Panc1 (cell line): ENCODE measurements around the gene ADAM10.

Experiments
- CTCF ChIP-seq: fragments of 450-650 bp; IDR thresholded peaks from 2 replicates; pipeline ENCODE4 v1.5.1; 2017; ENCODE audit warnings: mild to moderate bottlenecking
- POLR2AphosphoS5 ChIP-seq: IDR thresholded peaks from 2 replicates; pipeline ENCODE4 v1.6.1; 2012; ENCODE audit warnings: mild to moderate bottlenecking, low read depth, low read length, moderate library complexity
- SIN3A ChIP-seq: IDR thresholded peaks from 2 replicates; pipeline ENCODE4 v1.6.1; 2012; ENCODE audit warnings: low read depth, mild to moderate bottlenecking, low read length, moderate library complexity, borderline replicate concordance; ENCODE audit not compliant: insufficient read depth
- TCF7L2 ChIP-seq: IDR thresholded peaks from 2 replicates; pipeline ENCODE4 v1.6.1; 2011; ENCODE audit warnings: mild to moderate bottlenecking, low read depth, low read length, inconsistent platforms
- TF ChIP-seq, protein P1 (sequence below), 2 experiments: IDR thresholded peaks; 2 replicates each; pipeline ENCODE4 v1.6.1; 2011 to 2012; ENCODE audit warnings: low read depth in 2 of 2, control low read depth in 1 of 2, low read length in 1 of 2, mild to moderate bottlenecking in 1 of 2, moderate library complexity in 1 of 2; ENCODE audit not compliant: insufficient read depth in 1 of 2

DNA sequence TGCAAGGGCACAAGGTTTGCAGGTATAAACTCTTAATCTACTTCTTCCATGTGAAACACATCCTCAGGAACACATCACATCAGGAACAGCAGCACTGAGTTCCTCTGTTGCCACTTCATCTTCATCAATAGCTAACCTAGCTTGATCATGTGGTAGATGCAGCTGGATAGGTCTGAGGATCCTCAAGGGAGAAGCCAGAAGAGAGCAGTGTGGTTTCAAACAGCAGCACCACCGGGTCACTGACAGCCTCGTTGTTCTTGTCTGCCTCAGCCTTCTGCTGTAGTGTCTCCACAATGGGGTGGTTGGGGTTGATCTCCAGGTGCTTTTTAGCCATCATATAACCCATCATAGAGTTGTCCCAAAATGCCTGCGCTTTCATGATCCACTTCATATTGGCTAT, 58.8 kb downstream of the ADAM10 start:
- TF ChIP-seq POLR2AphosphoS5 (no peak), CTCF (no peak), TCF7L2 (no peak), SIN3A (no peak)
- TF ChIP-seq, protein P1, sequence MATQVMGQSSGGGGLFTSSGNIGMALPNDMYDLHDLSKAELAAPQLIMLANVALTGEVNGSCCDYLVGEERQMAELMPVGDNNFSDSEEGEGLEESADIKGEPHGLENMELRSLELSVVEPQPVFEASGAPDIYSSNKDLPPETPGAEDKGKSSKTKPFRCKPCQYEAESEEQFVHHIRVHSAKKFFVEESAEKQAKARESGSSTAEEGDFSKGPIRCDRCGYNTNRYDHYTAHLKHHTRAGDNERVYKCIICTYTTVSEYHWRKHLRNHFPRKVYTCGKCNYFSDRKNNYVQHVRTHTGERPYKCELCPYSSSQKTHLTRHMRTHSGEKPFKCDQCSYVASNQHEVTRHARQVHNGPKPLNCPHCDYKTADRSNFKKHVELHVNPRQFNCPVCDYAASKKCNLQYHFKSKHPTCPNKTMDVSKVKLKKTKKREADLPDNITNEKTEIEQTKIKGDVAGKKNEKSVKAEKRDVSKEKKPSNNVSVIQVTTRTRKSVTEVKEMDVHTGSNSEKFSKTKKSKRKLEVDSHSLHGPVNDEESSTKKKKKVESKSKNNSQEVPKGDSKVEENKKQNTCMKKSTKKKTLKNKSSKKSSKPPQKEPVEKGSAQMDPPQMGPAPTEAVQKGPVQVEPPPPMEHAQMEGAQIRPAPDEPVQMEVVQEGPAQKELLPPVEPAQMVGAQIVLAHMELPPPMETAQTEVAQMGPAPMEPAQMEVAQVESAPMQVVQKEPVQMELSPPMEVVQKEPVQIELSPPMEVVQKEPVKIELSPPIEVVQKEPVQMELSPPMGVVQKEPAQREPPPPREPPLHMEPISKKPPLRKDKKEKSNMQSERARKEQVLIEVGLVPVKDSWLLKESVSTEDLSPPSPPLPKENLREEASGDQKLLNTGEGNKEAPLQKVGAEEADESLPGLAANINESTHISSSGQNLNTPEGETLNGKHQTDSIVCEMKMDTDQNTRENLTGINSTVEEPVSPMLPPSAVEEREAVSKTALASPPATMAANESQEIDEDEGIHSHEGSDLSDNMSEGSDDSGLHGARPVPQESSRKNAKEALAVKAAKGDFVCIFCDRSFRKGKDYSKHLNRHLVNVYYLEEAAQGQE (IDR thresholded peaks at IDR 0.05; ENCODE audit: insufficient read depth in 1 of 2, low read depth in 2 of 2, low read length in 1 of 2), result no peak
